Sigmoid colon (tissue), 7 donors: ENCODE measurements around the gene PDGFA. TPM values are rescaled to one million over a fixed set of nuclear protein-coding genes. Genes with fewer than 3 reads are reported as not detected.

Experiments used
- DNase-seq: peaks from one replicate; pipeline ENCODE4 v3.0.0-alpha.2; 2019
- H3K27ac ChIP-seq, 4 donors: fragments of 200-600 bp; sonication (generic); one replicate each; pipeline ENCODE4 v1.5.1; 2016 to 2019; ENCODE audit warnings: mild to moderate bottlenecking in 1 of 4
- H3K27me3 ChIP-seq, 3 donors: fragments of 200-600 bp; sonication (generic); one replicate each; pipeline ENCODE4 v1.5.1; 2019; ENCODE audit warnings: mild to moderate bottlenecking in 1 of 3
- H3K36me3 ChIP-seq, 4 donors: fragments of 200-600 bp; sonication (generic); one replicate each; pipeline ENCODE4 v1.5.1; 2016 to 2019
- H3K4me1 ChIP-seq, 4 donors: fragments of 200-600 bp; sonication (generic); one replicate each; pipeline ENCODE4 v1.5.1; 2017 to 2019
- H3K4me3 ChIP-seq, 4 donors: fragments of 200-600 bp; sonication (generic); one replicate each; pipeline ENCODE4 v1.5.1; 2017 to 2019; ENCODE audit warnings: mild to moderate bottlenecking in 2 of 4, moderate library complexity in 1 of 4
- H3K9me3 ChIP-seq, 4 donors: fragments of 200-600 bp in 3 of 4; sonication (generic) in 3 of 4; one replicate each; pipeline versions ENCODE4 v1.5.1 to v1.6.1; 2013 to 2019
- CTCF ChIP-seq, 4 experiments: fragments of 450-650 bp in 3 of 4; fragments of 200-600 bp in 1 of 4; IDR thresholded peaks; one replicate each; pipeline ENCODE4 v1.5.1; 2016 to 2019; ENCODE audit warnings: antibody characterized with exemption in 4 of 4, mild to moderate bottlenecking in 3 of 4, moderate library complexity in 2 of 4
- EP300 ChIP-seq, 4 donors: sonication (generic); formaldehyde crosslinking; IDR thresholded peaks; one replicate each; pipeline ENCODE4 v1.6.1; 2017; ENCODE audit warnings: antibody characterized with exemption in 4 of 4
- POLR2A ChIP-seq, 2 donors: fragments of 450-650 bp; IDR thresholded peaks; one replicate each; pipeline ENCODE4 v1.6.1; 2016; ENCODE audit warnings: antibody characterized with exemption in 2 of 2, mild to moderate bottlenecking in 2 of 2, moderate library complexity in 2 of 2
- POLR2AphosphoS5 ChIP-seq, 4 donors: sonication (generic); formaldehyde crosslinking; IDR thresholded peaks; one replicate each; pipeline ENCODE4 v1.6.1; 2017; ENCODE audit warnings: antibody characterized with exemption in 4 of 4
- WGBS, 2 donors: extraction: QIAGEN DNeasy Blood & Tissue Kit; methylation state at CpG; one replicate each; pipeline ENCODE4 v1.1.7; 2013; 5-methylcytosine and 5-hydroxymethylcytosine counted together
- intact Hi-C: fragments of 100-400 bp; cut with DNase I; formaldehyde crosslinking; loops from one replicate; pipeline ENCODE4 v1.15.1; 2023
- polyA plus RNA-seq, 3 donors: library from polyadenylated mRNA; stranded (reverse); fragments of 200-250 nt; gene quantifications; one replicate each; pipeline ENCODE4 v1.2.3, GENCODE V29; 2013
- total RNA-seq, 4 donors: library from RNA; depleted of rRNA; stranded (reverse); fragments of >200 nt; gene quantifications; one replicate each; pipeline ENCODE4 v1.1.0, GENCODE V29; 2016
- donor health status: healthy with polysubstance abuse.
- donor health status: Bipolar disorder and iron deficiency.
- donor health status: healthy.

PDGFA gene
- total and polyA plus RNA-seq, 7 donors: 19.7 to 38.5 (median 33.9) TPM

- no peak for DNase-seq
- H3K4me1 ChIP-seq: peaks cover 0 to 8% (median 0%) of the 10 kb centered on the region in 4 donors
- H3K4me3 ChIP-seq: no peak overlapping the region
- H3K27me3 ChIP-seq: no peaks in the 10 kb centered on the region
- intact Hi-C loops: no loop called here
- no peaks in the 10 kb centered on the region for H3K36me3 ChIP-seq
- no peak for TF ChIP-seq EP300 (IDR thresholded peaks at IDR 0.05)
- no peak for TF ChIP-seq CTCF (IDR thresholded peaks at IDR 0.05)
- no peak for TF ChIP-seq POLR2A (IDR thresholded peaks at IDR 0.05)
- no peak for TF ChIP-seq POLR2AphosphoS5 (IDR thresholded peaks at IDR 0.05)
- H3K9me3 ChIP-seq: no peaks in the 10 kb centered on the region
- WGBS, 2 donors: 92 to 95% methylated on average over 26 of the region's 26 CpGs
- no peak overlapping the region for H3K27ac ChIP-seq
These were observed 44.7 kb upstream of the PDGFA start for GRCh38 chr7:564176-564865.

GRCh38 chr7:563629-564170 lies 44.1 kb upstream of the PDGFA start:
- WGBS, 2 donors: 94 to 95% methylated on average over 11 of the region's 11 CpGs
- no peaks in the 10 kb centered on the region for H3K27me3 ChIP-seq
- intact Hi-C loops: no loop called here
- DNase-seq: no peak
- no peak overlapping the region for H3K4me3 ChIP-seq
- peaks cover 0 to 4% (median 0%) of the 10 kb centered on the region in 4 donors for H3K4me1 ChIP-seq
- H3K36me3 ChIP-seq: no peaks in the 10 kb centered on the region
- H3K27ac ChIP-seq: no peak overlapping the region
- TF ChIP-seq POLR2AphosphoS5 (IDR thresholded peaks at IDR 0.05) (no peak), CTCF (IDR thresholded peaks at IDR 0.05) (no peak), EP300 (IDR thresholded peaks at IDR 0.05) (no peak), POLR2A (IDR thresholded peaks at IDR 0.05) (no peak)
- H3K9me3 ChIP-seq: no peaks in the 10 kb centered on the region

GRCh38 chr7:562789-563628 lies 43.4 kb upstream of the PDGFA start:
- WGBS, 2 donors: 92 to 94% methylated on average over 17 of the region's 17 CpGs
- no peaks in the 10 kb centered on the region for H3K27me3 ChIP-seq
- no peak overlapping the region for H3K4me3 ChIP-seq
- no peak for DNase-seq
- no peaks in the 10 kb centered on the region for H3K36me3 ChIP-seq
- H3K27ac ChIP-seq: no peak overlapping the region
- intact Hi-C loops: no loop called here
- TF ChIP-seq POLR2A (IDR thresholded peaks at IDR 0.05) (no peak), EP300 (IDR thresholded peaks at IDR 0.05) (no peak), POLR2AphosphoS5 (IDR thresholded peaks at IDR 0.05) (no peak), CTCF (IDR thresholded peaks at IDR 0.05) (no peak)
- no peaks in the 10 kb centered on the region for H3K4me1 ChIP-seq
- no peaks in the 10 kb centered on the region for H3K9me3 ChIP-seq

GRCh38 chr7:562374-562675 lies 42.7 kb upstream of the PDGFA start:
- no peak overlapping the region for H3K4me3 ChIP-seq
- H3K27ac ChIP-seq: no peak overlapping the region
- no peaks in the 10 kb centered on the region for H3K4me1 ChIP-seq

More at GRCh38 chr7:562374-562675, 42.7 kb upstream of the PDGFA start:
- 86 to 89% methylated on average over 7 of the region's 7 CpGs for WGBS, 2 donors
- no peaks in the 10 kb centered on the region for H3K9me3 ChIP-seq
- TF ChIP-seq CTCF (IDR thresholded peaks at IDR 0.05): no peak
- no peak for TF ChIP-seq POLR2AphosphoS5 (IDR thresholded peaks at IDR 0.05)
- TF ChIP-seq EP300 (IDR thresholded peaks at IDR 0.05): no peak
- no peak for TF ChIP-seq POLR2A (IDR thresholded peaks at IDR 0.05)
- intact Hi-C loops: no loop called here
- no peaks in the 10 kb centered on the region for H3K36me3 ChIP-seq
- no peak for DNase-seq
- no peaks in the 10 kb centered on the region for H3K27me3 ChIP-seq
